GM12891 (cell line): ENCODE results near the gene TNFRSF21.

Experiments
- DNase-seq: peaks from one replicate; pipeline ENCODE4 v3.0.0; 2011; ENCODE audit warnings: low spot score; ENCODE audit not compliant: insufficient read length
- FAIRE-seq: peaks from 2 replicates; lab custom pipeline; 2011; peaks lifted over from hg19 to GRCh38; lab: Jason Lieb, UNC
- PAX5 ChIP-seq: IDR thresholded peaks from 2 replicates; pipeline ENCODE4 v1.6.1; 2011; ENCODE audit warnings: low read length, moderate library complexity, mild to moderate bottlenecking; ENCODE audit not compliant: insufficient read depth, severe bottlenecking
- POLR2A ChIP-seq: IDR thresholded peaks from 2 replicates; pipeline ENCODE4 v1.6.1; 2011; ENCODE audit warnings: low read depth, low read length, control low read depth
- POLR2AphosphoS5 ChIP-seq: IDR thresholded peaks from 2 replicates; pipeline ENCODE4 v1.6.1; 2011; ENCODE audit warnings: low read depth, low read length, control low read depth
- POU2F2 ChIP-seq: IDR thresholded peaks from 2 replicates; pipeline ENCODE4 v1.6.1; 2011; ENCODE audit warnings: low read depth, mild to moderate bottlenecking, control low read depth, low read length, moderate library complexity
- SPI1 ChIP-seq: IDR thresholded peaks from 2 replicates; pipeline ENCODE4 v1.6.1; 2011; ENCODE audit warnings: low read depth, low read length, control low read depth
- TAF1 ChIP-seq: IDR thresholded peaks from 2 replicates; pipeline ENCODE4 v1.6.1; 2011; ENCODE audit warnings: low read depth, low read length, control low read depth

Gene TNFRSF21

DNA sequence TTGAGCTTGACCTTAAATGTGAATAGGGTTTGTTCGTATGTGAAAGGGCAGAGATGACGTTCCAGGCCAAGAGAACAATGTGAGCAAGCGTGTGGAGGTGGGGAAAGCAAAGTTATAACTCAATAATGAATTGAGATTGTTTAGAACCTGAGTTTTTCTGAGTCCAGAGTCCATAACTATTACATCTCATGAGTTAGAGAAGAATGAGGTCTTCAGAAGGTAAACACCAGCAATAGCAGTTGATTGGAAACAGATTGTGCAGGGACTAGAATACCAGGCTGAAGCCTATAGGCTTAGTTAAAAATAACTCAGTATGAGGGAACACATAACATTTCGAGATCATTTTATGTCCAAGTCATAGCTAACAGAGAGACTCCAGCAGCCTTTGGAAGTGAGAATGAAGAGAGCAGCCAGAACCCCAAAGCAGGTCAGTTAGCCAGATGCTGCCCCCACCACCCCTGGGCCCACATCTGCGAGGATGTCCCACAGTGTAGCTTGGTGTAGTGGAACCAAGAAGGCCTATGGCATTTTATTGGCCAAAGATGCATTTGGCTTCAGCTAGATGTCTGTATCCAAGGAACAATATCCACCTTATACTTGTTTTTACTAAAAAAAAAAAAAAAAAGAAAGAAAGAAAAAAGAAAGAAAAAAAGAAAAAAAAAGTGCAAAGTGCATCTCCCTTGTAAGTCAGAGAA lies 121.7 kb downstream of the TNFRSF21 start:
- DNase-seq: no peak
- TF ChIP-seq POLR2AphosphoS5: no peak
- no peak for TF ChIP-seq TAF1
- TF ChIP-seq SPI1: no peak
- no peak for TF ChIP-seq PAX5
- TF ChIP-seq POLR2A: no peak
- TF ChIP-seq POU2F2: no peak
- no peak for FAIRE-seq

GRCh38 chr6:47187113-47187512 lies 122.6 kb downstream of the TNFRSF21 start:
- FAIRE-seq (no peak), DNase-seq (no peak)
- no peak for TF ChIP-seq POLR2A
- no peak for TF ChIP-seq POU2F2
- TF ChIP-seq POLR2AphosphoS5: no peak
- no peak for TF ChIP-seq PAX5
- TF ChIP-seq TAF1: no peak

DNA sequence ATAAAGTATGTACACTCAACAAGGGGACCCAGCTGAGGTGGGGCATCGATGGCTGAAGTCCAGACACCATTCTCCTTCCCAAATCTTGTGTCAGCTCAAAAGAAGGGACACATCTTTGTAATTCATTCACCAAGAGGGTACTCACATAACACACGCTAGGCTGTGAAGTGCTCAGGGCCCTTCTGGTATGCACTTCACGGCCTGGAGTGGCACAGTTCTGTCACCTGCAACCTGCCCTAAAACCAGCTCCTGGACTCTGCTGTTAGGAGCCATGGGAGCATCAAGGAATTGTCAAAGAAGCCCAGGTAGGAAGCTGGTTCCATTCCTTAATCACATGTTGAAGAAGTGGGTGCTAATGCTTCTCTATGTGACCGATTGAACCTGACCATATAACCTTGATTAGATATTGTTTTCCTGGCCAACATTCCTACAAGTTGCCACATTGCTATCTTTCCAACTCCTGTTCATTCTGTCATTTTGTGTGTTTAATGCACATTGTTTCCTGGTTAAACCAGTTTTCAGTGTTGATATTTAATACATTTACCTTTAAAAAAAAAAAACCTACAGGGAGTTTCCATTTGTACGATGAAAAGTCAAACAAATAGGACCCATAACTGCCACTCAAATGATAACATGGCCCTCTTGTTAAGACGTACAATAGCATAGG lies 127.3 kb downstream of the TNFRSF21 start:
- TF ChIP-seq SPI1 (no peak), POU2F2 (no peak), POLR2AphosphoS5 (no peak), TAF1 (no peak), PAX5 (no peak), POLR2A (no peak)
- DNase-seq (no peak), FAIRE-seq (no peak)

GRCh38 chr6:47181681-47182080 lies 128.0 kb downstream of the TNFRSF21 start:
- no peak for TF ChIP-seq PAX5
- DNase-seq (no peak), FAIRE-seq (no peak)
